Motor neuron (in vitro differentiated cells): ENCODE data around the gene POLR3F. TPM values are rescaled to one million over a fixed set of nuclear protein-coding genes. Genes with fewer than 3 reads are reported as not detected.
"Not testable (repeated sequence)": the region's sequence is repeated elsewhere in the genome, so short reads cannot be mapped to it uniquely, and the experiment has no call there.

ENCODE experiments used
- ATAC-seq, 8 experiments: fragments of 200-7000 bp; cut with Tn5 transposase; replicated peaks in 6 of 8; 2 replicates each; pipeline ENCODE4 v1.8.0; 2021; ENCODE audit warnings: mild to moderate bottlenecking in 8 of 8, moderate library complexity in 8 of 8
- H3K27ac ChIP-seq, 2 donors: fragments of 250-450 bp; sonication (Bioruptor Pico); 2 replicates each; pipeline ENCODE4 v1.9.0; 2021; ENCODE audit warnings: antibody characterized with exemption in 2 of 2, mild to moderate bottlenecking in 2 of 2, moderate library complexity in 1 of 2
- H3K4me1 ChIP-seq, 2 donors: fragments of 250-450 bp; sonication (Bioruptor Pico); replicated peaks in 1 of 2; 2 replicates each; pipeline ENCODE4 v1.6.1; 2021; ENCODE audit warnings: antibody characterized with exemption in 2 of 2, mild to moderate bottlenecking in 2 of 2, moderate library complexity in 1 of 2
- H3K4me3 ChIP-seq, 5 donors: fragments of 250-450 bp; sonication (Bioruptor Pico); 2 replicates each; pipeline ENCODE4 v1.9.0; 2021; ENCODE audit warnings: antibody characterized with exemption in 5 of 5, mild to moderate bottlenecking in 5 of 5, moderate library complexity in 4 of 5
- WGBS, 10 experiments: fragments of 450-650 bp; shearing (Covaris generic); methylation state at CpG; one replicate each; pipeline ENCODE4 v1.0.0; 2022; 5-methylcytosine and 5-hydroxymethylcytosine counted together
- in situ Hi-C, 9 experiments: fragments of 400-800 bp; cut with MboI; loops; one replicate each; pipeline ENCODE4 v1.15.0; 2021; ENCODE audit warnings: low sequenced_read_pairs in 9 of 9, low pct_unique_long_range_greater_than_20kb in 2 of 9; ENCODE audit not compliant: unreplicated experiment in 9 of 9
- total RNA-seq, 8 experiments: library from RNA; unstranded; fragments of 300-600 nt; gene quantifications; 2 replicates each; pipeline versions ENCODE4 v1.2.3 to v1.2.4, GENCODE V29; 2022

POLR3F gene
- total RNA-seq, 8 experiments from 2014 or later, result 12.0 to 21.5 (median 15.6) TPM

DNA sequence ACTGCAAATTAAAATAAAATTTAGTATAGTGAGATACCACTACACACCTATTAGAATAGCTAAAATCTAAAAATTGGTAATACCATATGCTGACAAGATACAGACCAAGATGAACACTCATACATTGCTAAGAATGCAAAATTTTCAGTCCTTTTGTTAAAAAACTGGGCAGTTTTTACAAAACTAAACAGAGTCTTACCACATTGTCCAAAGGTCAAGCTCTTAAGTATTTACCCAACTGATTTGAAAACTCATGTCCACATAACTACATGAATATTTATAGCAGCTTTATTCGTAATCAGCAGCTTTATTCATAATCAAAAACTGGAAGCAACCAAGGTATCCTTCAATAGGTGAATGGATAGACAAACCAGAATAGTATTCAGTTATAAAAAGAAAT lies 10.0 kb downstream of the POLR3F start:
- 88 to 100% (median 100%) methylated on average over 1 of the region's 1 CpG; no CpG with 5 or more reads in 1 of the 10 experiments for WGBS, 10 experiments

DNA sequence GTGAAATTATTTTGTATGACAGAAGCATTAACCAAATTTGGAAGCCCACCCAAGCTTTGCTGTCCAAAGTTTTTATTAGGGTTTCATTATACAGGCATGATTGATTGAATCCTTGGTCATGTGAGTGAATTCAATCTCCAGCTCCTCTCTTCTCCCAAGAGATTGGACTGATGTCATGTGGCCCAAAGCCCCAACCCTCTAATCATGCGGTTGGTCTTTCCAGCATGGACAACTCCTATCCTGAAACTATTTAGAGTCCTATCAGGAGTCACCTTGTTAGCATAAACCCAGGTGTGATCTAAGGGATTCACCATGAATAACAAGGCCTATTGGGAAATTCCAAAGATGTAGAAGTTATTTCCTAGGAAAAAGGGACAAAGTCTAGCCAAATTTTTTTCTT lies 10.6 kb downstream of the POLR3F start:
- ATAC-seq, result no peak
- Histone ChIP-seq H3K4me1 (no peaks in the 10 kb centered on the region), H3K4me3 (no peak overlapping the region), H3K27ac (no peak overlapping the region)
- 40 to 100% (median 93%) methylated on average over 1 of the region's 1 CpG; no CpG with 5 or more reads in 6 of the 10 experiments for WGBS, 10 experiments
- in situ Hi-C loops, result no loop called here

More for the DNA sequence above, 10.0 kb downstream of the POLR3F start:
- in situ Hi-C loops, result no loop called here
- Histone ChIP-seq H3K4me1 (no peaks in the 10 kb centered on the region), H3K4me3 (no peak overlapping the region), H3K27ac (no peak overlapping the region)
- no peak for ATAC-seq

DNA sequence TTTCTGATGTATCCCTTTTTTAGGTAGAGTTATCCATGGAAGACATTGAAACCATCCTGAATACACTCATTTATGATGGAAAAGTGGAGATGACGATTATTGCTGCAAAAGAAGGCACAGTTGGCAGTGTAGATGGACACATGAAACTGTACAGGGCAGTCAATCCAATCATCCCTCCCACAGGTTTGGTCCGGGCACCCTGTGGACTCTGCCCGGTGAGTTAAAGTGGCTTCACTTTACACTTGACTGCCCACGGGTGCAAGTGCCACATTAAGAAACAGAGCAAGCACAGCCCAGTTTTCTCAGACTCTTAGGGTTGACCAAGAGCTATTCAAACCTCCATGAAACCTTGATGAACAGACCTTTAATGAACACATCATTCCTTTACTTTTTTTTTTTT lies 14.4 kb downstream of the POLR3F start:
- in situ Hi-C loops, result no loop called here
- 17 to 100% (median 93%) methylated on average over 1 to 4 of the region's 4 CpGs; no CpG with 5 or more reads in 1 of the 10 experiments for WGBS, 10 experiments
- no peak overlapping the region for H3K27ac ChIP-seq
- no peak for ATAC-seq
- H3K4me1 ChIP-seq, result no peaks in the 10 kb centered on the region
- no peak overlapping the region for H3K4me3 ChIP-seq

DNA sequence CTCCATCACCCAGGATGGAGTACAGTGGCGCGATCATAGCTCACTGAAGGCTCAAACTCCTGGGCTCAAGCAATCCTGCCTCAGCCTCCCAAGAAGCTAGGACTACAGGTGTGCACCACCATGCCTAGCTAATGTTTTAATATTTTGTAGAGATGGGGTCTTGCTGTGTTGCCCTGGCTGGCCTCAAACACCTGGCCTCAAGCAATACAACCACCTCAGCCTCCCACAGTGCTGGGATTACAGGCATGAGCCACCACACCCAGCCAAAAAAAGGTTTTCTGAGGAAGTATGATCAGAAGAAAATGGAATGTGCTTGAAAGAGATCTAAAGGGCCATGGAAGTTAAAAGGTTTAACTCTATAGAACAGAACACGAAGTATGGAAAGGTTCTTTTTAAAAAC lies 21.1 kb downstream of the POLR3F start:
- ATAC-seq, result no peak
- 71 to 100% (median 95%) methylated on average over 1 to 3 of the region's 3 CpGs; no CpG with 5 or more reads in 2 of the 10 experiments for WGBS, 10 experiments
- in situ Hi-C loops, result no loop called here
- Histone ChIP-seq H3K4me1 (no peaks in the 10 kb centered on the region), H3K4me3 (no peak overlapping the region), H3K27ac (no peak overlapping the region)

DNA sequence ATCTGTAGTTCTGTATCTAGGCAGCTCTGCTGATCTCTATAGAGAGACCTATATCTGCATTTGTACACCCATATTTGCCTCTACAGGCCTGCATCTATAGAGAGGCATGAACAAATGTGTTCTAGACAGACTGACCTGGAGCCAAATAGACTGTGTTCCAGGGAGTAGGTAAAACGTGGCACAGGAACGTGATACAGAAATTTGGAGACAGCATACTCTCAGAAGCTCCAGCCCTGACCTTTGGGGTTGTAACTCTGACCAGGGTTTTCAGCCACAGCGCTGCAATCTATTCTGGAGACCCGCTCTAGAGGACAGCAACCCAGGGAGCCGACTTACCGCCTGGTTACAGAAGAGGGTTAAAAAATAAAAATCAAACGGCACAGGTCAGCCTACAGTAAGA lies 28.9 kb downstream of the POLR3F start:
- WGBS, 10 experiments, result 3 to 33% (median 12%) methylated on average over 2 to 7 of the region's 7 CpGs
- H3K4me1 ChIP-seq, result peaks cover 6 to 9% of the 10 kb centered on the region in 2 donors
- H3K27ac ChIP-seq, result no peak overlapping the region
- H3K4me3 ChIP-seq, result peak overlapping the region; percentile 54 to 92 (median 71)
- in situ Hi-C loops, result no loop called here
- ATAC-seq, result peak in 1 of 8 experiments; percentile 13

DNA sequence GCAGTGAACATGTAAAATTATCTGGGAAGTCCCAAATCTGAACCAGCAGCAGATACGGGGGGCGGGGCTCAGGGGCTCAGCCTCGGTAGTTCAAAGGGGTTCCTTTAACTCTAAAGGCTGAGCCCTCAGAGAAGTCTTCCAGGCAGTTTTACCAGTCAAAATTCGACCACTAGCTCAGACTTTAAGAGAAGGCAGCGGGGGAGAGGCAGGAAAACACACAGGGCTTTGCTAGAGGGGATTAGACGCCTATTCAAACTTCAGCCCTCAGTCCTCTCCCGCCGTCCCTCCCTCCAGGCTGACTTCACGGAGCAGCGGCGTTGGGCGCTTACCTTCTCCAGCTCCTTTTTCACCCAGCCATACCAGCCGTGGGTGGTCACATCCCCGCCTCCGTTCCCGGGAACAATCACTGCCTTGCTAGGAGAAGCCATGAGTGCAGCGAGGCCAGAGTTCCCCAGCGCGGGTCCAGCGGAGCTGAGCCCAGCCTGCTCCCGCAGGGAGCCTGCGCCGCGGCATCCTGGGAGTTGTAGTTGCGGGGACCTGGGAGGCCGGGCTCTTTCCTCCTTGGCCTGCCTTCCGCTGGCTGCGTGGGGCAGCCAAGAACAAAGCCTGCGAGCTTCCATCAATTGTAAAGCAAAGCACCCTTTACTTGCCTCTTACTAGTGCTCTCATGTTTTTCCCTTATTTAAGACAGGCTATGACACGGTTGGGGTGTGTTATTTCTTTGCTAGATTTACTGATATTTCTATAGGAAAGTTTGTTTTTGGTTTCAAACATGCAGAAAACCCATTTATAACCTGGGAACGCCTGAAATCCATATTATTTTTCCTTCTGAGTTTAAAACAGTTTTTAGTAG lies 29.8 kb downstream of the POLR3F start, which contains the start of gene RBBP9:
Gene RBBP9 (minus strand): TSS at position 486 of the 853 bp plus-strand sequence. CDS start 58 bp downstream, at position 428.
- ATAC-seq, result peak; percentile 100
- Histone ChIP-seq H3K4me3 (peak within 1 kb of the TSS; percentile 54 to 92 (median 71)), H3K27ac (peak within 1 kb of the TSS in 1 of 2 donors; percentile 6), H3K4me1 (peaks cover 6 to 9% of the 10 kb centered on the region in 2 donors)
- 0 to 39% (median 8%) methylated on average over 1 to 19 of the region's 31 CpGs for WGBS, 10 experiments
- in situ Hi-C loops, result no loop called here

DNA sequence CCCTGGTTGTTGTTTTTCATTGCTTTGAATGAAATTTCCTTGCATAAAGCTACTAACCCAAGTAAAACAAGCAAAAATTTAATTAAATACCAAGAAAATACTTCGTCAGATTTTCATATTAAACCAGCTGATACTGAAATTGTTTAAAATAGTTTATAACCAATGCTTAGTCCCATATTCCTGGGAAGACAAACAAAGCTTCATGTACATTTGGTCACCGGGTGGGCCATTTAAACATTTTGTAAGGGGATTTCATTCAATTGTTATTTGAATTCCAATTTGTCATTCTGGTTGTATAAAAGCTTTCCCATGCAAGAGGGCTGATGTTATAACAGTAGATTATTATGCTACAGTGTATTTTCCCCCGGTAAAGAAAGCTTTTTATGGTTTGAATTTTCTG lies 30.4 kb downstream of the POLR3F start:
- no peak for ATAC-seq
- Histone ChIP-seq H3K4me1 (peaks cover 6 to 9% of the 10 kb centered on the region in 2 donors), H3K27ac (peak overlapping the region in 1 of 2 donors; percentile 6), H3K4me3 (peak overlapping the region; percentile 54 to 92 (median 71))
- 71 to 100% (median 90%) methylated on average over 1 to 3 of the region's 3 CpGs for WGBS, 10 experiments
- in situ Hi-C loops, result no loop called here

DNA sequence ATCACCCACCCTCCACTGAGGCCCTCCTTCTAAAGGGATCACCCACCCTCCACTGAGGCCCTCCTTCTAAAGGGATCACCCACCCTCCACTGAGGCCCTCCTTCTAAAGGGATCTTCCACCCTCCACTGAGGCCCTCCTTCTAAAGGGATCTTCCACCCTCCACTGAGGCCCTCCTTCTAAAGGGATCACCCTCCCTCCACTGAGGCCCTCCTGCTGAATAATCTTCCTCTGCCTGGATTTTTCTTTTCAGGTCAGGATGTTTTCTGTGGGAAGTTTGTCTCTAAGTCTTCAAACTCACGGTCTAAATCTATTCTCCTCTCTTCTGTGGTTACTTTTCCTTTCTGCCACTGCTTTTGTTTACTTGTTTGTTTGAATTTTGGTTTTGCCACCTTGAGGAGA lies 34.5 kb downstream of the POLR3F start:
- in situ Hi-C loops, H3K4me3 ChIP-seq, H3K27ac ChIP-seq, H3K4me1 ChIP-seq, ATAC-seq: not testable (repeated sequence)
- WGBS, 10 experiments, result 13 to 75% (median 30%) methylated on average over 1 of the region's 1 CpG; no CpG with 5 or more reads in 5 of the 10 experiments

DNA sequence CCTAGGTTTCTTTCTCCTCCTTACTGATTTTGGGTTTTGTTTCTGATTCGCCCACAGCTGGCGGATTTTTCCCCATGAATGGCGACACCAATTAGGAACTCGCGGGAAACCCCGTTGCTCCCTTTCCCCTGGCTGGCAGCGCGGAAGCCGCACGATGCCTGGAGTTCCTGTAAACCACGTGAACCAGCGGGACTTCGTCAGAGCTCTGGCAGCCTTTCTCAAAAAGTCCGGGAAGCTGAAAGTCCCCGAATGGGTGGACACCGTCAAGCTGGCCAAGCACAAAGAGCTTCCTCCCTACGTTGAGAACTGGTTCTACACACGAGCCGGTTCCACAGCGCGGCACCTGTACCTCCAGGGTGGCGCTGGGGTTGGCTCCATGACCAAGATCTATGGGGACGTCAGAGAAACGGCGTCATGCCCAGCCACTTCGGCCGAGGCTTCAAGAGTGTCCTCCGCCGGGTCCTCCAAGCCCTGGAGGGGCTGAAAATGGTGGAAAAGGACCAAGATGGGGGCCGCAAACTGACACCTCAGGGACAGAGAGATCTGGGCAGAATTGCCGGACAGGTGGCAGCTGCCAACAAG lies 37.4 kb downstream of the POLR3F start:
- H3K4me1 ChIP-seq, result peaks cover 3 to 11% of the 10 kb centered on the region in 2 donors
- H3K27ac ChIP-seq, result no peak overlapping the region
- peak in 1 of 8 experiments; percentile 0 for ATAC-seq
- no peak overlapping the region for H3K4me3 ChIP-seq
- in situ Hi-C loops, result no loop called here
- 29 to 100% (median 85%) methylated on average over 1 to 24 of the region's 31 CpGs for WGBS, 10 experiments

DNA sequence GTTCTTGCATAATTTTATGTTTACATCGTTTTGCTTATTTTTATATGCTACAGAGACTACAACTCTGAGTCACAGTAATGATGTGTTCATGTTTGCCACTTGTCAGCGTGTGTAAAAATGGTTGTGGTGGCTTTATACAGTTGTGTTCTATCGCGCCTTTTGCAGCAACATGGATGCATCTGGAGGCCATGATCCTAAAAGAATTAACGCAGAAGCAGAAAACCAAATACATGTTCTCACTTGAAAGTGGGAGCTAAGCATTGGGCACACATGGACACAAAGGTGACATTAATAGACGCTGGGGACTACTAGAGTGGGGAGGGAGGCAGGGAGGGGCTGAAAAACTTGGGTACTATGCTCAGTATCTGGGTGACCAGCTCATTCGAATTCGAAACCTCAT lies 39.6 kb downstream of the POLR3F start:
- in situ Hi-C loops, result no loop called here
- 0 to 78% (median 41%) methylated on average over 3 to 7 of the region's 8 CpGs; no CpG with 5 or more reads in 1 of the 10 experiments for WGBS, 10 experiments
- H3K4me1 ChIP-seq, result peaks cover 3 to 11% of the 10 kb centered on the region in 2 donors
- ATAC-seq, result no peak
- peak overlapping the region; percentile 68 to 90 (median 75) for H3K4me3 ChIP-seq
- peak overlapping the region; percentile 96 to 98 for H3K27ac ChIP-seq

DNA sequence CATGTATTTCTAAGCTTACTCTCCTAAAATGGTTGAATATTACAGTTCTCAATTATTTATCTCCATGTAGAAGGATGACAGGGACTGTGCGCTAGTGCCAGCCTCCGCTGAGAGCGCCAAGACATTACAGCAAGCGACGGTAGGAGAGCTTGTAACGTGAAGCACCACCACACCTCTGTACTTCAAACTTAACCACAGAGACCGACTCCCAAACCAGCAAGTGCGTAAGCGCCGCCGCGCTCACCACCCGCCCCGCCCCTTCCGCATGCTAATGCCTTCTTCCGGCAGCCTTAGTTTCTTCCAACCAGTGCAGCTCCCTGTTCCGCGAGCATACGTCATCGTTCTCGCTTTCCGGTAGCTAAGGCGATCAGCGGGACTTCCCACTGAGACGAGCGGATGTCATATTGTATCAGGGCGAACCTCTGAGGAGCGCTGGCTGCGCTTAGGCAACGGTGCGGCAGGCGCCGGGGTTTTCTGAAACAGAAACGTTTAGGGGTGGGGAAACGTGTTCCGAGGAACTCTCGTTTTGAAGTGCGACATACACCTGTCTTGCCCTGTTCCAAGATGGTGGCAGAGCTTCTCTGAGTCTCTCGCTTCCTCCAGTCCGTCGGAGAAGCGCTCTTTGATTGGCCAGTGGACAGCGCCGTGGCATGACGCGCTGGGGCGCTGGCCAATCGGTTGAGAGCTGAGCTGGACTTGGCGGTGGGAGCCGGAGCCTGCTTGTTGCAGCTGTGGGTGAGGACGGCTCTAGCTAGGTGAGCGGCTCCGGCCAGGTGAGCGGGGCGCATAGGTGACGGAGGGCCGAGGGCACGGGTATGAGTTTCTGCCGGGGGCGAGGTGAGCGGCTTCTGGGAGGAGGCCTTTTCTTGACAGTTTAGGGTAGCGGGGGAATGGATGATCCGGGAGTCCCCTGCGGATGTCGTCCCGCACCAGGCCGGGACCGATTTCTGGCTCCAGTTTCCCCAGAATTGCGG lies 40.3 kb downstream of the POLR3F start, which contains the start of gene SEC23B:
Gene SEC23B (plus strand): TSS at position 723 of the 974 bp plus-strand sequence. CDS start 2,896 bp downstream, outside the sequence.
- H3K27ac ChIP-seq, result peak within 1 kb of the TSS; percentile 96 to 98
- peak within 1 kb of the TSS; percentile 68 to 90 (median 75) for H3K4me3 ChIP-seq
- in situ Hi-C loops, result no loop called here
- peaks cover 3 to 11% of the 10 kb centered on the region in 2 donors for H3K4me1 ChIP-seq
- 0 to 3% (median 0%) methylated on average over 3 to 19 of the region's 69 CpGs; no CpG with 5 or more reads in 1 of the 10 experiments for WGBS, 10 experiments
- ATAC-seq, result peak; percentile 91 to 98 (median 97)

DNA sequence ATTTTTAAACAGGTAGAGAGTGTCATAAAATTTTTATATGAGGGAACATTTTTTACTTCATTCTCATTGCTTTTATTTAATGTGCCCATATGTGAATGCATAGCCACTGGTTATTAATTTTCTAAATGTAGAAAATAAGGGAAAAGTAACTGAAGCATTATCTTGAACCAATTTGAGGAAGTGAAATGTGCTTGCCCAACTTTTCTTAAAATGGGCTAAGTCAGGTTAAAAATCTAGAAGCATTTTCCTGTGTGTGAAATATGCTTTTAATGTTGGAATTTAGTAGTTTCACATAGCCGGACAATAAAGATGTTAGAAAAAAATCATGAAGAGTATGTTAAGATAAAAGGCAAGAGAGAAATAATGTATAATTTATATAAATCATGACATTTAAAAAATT lies 44.4 kb downstream of the POLR3F start:
- ATAC-seq, result no peak
- Histone ChIP-seq H3K4me3 (no peak overlapping the region), H3K4me1 (peaks cover 3 to 11% of the 10 kb centered on the region in 2 donors), H3K27ac (no peak overlapping the region)
- in situ Hi-C loops, result no loop called here
- WGBS, 10 experiments, result 90 to 100% (median 100%) methylated on average over 1 of the region's 1 CpG; no CpG with 5 or more reads in 1 of the 10 experiments
